Hepatocyte (in vitro differentiated cells): Measurements from ENCODE around the gene IGF2BP1. TPM values are rescaled to one million over a fixed set of nuclear protein-coding genes. Genes with fewer than 3 reads are reported as not detected.
A peak's percentile ranks its signal among the peaks of the same experiment; 100 is the strongest.

ENCODE experiments used
- DNase-seq: peaks from one replicate; pipeline ENCODE4 v3.0.0-alpha.2; 2016; ENCODE audit warnings: low spot score
- H2AFZ ChIP-seq: fragments of 200-600 bp; sonication (generic); 2 replicates; pipeline ENCODE4 v1.6.0; 2016; ENCODE audit warnings: antibody characterized with exemption, mild to moderate bottlenecking
- H3K27ac ChIP-seq: fragments of 200-600 bp; sonication (generic); 2 replicates; pipeline ENCODE4 v1.5.1; 2016; ENCODE audit warnings: mild to moderate bottlenecking
- H3K27me3 ChIP-seq: fragments of 200-600 bp; sonication (generic); 2 replicates; pipeline ENCODE4 v1.6.1; 2016
- H3K36me3 ChIP-seq: fragments of 200-600 bp; sonication (generic); replicated peaks from 2 replicates; pipeline ENCODE4 v1.5.1; 2016; ENCODE audit warnings: low read depth; ENCODE audit not compliant: insufficient read depth
- H3K4me1 ChIP-seq: fragments of 200-600 bp; sonication (generic); 2 replicates; pipeline ENCODE4 v1.5.1; 2016; ENCODE audit warnings: mild to moderate bottlenecking, moderate library complexity; ENCODE audit not compliant: insufficient read depth
- H3K4me2 ChIP-seq: fragments of 200-600 bp; sonication (generic); 2 replicates; pipeline ENCODE4 v1.6.0; 2016
- H3K4me3 ChIP-seq: fragments of 200-600 bp; sonication (generic); 2 replicates; pipeline ENCODE4 v1.5.1; 2016; ENCODE audit warnings: mild to moderate bottlenecking
- H3K79me2 ChIP-seq: fragments of 200-600 bp; sonication (generic); 2 replicates; pipeline ENCODE4 v1.6.0; 2017; ENCODE audit warnings: mild to moderate bottlenecking
- H3K9me2 ChIP-seq: fragments of 200-600 bp; sonication (generic); replicated peaks from 2 replicates; pipeline ENCODE4 v1.6.0; 2017; ENCODE audit warnings: mild to moderate bottlenecking; ENCODE audit not compliant: insufficient read depth
- H3K9me3 ChIP-seq: fragments of 200-600 bp; sonication (generic); 2 replicates; pipeline ENCODE4 v1.5.1; 2016; ENCODE audit warnings: low read depth, mild to moderate bottlenecking
- H4K20me1 ChIP-seq: fragments of 200-600 bp; sonication (generic); 2 replicates; pipeline ENCODE4 v1.6.0; 2016; ENCODE audit warnings: mild to moderate bottlenecking; ENCODE audit not compliant: insufficient read depth, poor library complexity, severe bottlenecking
- EZH2 ChIP-seq: fragments of 200-600 bp; sonication (generic); IDR thresholded peaks from 2 replicates; pipeline ENCODE4 v1.6.1; 2016; ENCODE audit warnings: antibody characterized with exemption, mild to moderate bottlenecking, borderline replicate concordance
- EZH2phosphoT487 ChIP-seq: fragments of 200-600 bp; sonication (generic); IDR thresholded peaks from one replicate; pipeline ENCODE4 v1.6.1; 2018; ENCODE audit warnings: antibody characterized with exemption, mild to moderate bottlenecking, low read depth, moderate library complexity; ENCODE audit not compliant: unreplicated experiment, severe bottlenecking
- WGBS: methylation state at CpG from one replicate; pipeline ENCODE4 v1.1.6; 2016; ENCODE audit warnings: low lambda C conversion rate; ENCODE audit errors: missing lambda C conversion rate; 5-methylcytosine and 5-hydroxymethylcytosine counted together
- polyA plus RNA-seq: library from polyadenylated mRNA; unstranded; fragments of >200 nt; fragmentation: Nextera tagmentation; extraction: Ambion mirVana; gene quantifications from 2 replicates; pipeline ENCODE4 v1.2.1, GENCODE V29; 2016
- total RNA-seq: library from RNA; depleted of rRNA; stranded (reverse); fragments of >200 nt; gene quantifications from 2 replicates; pipeline ENCODE4 v1.2.3, GENCODE V29; 2014
- TF ChIP-seq, protein P1 (sequence below): fragments of 200-600 bp; sonication (generic); IDR thresholded peaks from 2 replicates; pipeline ENCODE4 v1.5.1; 2016; ENCODE audit warnings: antibody characterized with exemption, mild to moderate bottlenecking; ENCODE audit not compliant: poor library complexity

IGF2BP1 gene
- total and polyA plus RNA-seq, 2 experiments from 2014 or later: 40.7 to 50.0 TPM

DNA sequence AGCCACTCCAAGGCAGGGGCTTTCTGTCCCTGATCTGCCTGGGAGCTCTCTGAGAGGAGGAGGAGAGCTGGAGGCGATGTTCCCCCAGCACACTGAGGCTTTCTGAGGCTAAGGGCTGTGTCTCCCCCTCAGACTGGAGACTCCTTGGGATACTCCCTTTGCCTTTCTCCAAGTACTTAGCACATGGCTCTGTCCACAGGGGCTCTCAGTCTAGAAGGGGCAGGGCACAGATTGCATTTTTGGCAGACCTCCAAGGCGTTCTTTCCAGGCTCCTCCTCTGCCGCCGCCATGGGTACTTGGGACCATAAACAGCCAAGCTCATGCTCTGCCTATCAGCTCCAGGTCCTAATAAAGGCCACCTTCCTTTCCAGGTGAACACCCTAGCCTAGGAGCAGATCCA is 27.0 kb upstream of the IGF2BP1 start:
- peak; percentile 53 for DNase-seq

DNA sequence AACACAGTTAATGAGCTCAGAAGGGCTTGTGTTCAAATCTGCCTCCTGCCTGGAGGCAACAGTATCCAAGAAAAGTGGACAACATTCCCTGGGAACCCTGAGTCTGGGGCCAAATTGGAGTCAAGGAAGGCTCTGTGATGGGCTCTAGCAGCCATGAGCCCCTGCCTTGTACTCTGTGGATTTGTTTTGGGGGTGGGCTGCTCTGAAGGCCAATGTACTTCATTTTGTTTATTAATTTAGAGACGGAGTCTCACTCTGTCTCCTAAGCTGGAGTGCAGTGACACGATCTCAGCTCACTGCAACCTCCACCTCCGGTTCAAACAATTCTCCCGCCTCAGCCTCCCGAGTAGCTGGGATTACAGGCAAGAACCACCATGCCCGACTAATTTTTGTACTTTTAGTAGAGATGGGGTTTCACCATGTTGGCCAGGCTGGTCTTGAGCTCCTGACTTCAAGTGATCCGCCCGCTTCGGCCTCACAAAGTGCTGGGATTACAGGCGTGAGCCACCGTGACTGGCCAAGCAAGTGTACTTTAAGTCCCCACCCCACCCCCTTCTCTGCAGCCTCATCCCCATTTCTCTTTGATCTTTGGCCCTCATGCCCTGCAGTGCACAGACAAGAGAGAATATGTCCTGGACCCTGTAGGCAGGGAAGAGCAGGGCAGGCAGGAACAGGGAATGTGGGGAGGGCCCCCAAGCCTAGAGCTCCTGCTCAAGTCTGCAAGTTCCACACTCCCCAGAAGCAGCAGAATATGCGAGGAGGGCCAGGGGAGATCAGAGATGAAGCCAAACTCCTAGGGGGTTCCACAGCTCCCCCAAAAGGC is 26.1 kb upstream of the IGF2BP1 start:
- H3K9me3 ChIP-seq: no peaks in the 10 kb centered on the region
- H3K9me2 ChIP-seq: no peaks in the 10 kb centered on the region
- no peaks in the 10 kb centered on the region for H3K36me3 ChIP-seq
- H3K4me2 ChIP-seq: peak overlapping the region; percentile 43
- no peak overlapping the region for H2AFZ ChIP-seq
- WGBS: 59% methylated on average over 12 of the region's 12 CpGs
- H4K20me1 ChIP-seq: no peaks in the 10 kb centered on the region
- H3K27me3 ChIP-seq: no peaks in the 10 kb centered on the region
- TF ChIP-seq, protein P1, sequence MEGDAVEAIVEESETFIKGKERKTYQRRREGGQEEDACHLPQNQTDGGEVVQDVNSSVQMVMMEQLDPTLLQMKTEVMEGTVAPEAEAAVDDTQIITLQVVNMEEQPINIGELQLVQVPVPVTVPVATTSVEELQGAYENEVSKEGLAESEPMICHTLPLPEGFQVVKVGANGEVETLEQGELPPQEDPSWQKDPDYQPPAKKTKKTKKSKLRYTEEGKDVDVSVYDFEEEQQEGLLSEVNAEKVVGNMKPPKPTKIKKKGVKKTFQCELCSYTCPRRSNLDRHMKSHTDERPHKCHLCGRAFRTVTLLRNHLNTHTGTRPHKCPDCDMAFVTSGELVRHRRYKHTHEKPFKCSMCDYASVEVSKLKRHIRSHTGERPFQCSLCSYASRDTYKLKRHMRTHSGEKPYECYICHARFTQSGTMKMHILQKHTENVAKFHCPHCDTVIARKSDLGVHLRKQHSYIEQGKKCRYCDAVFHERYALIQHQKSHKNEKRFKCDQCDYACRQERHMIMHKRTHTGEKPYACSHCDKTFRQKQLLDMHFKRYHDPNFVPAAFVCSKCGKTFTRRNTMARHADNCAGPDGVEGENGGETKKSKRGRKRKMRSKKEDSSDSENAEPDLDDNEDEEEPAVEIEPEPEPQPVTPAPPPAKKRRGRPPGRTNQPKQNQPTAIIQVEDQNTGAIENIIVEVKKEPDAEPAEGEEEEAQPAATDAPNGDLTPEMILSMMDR: no peak
- TF ChIP-seq EZH2phosphoT487 (no peak), EZH2 (no peak)
- H3K4me1 ChIP-seq: peaks cover 22% of the 10 kb centered on the region
- no peak overlapping the region for H3K4me3 ChIP-seq
- H3K27ac ChIP-seq: peak overlapping the region; percentile 86
- DNase-seq: peak; percentile 38
- H3K79me2 ChIP-seq: no peaks in the 10 kb centered on the region

More for the DNA sequence above, 27.0 kb upstream of the IGF2BP1 start:
- no peaks in the 10 kb centered on the region for H3K79me2 ChIP-seq
- no peak overlapping the region for H2AFZ ChIP-seq
- no peak overlapping the region for H3K4me3 ChIP-seq
- H3K36me3 ChIP-seq: no peaks in the 10 kb centered on the region
- H3K4me1 ChIP-seq: peaks cover 22% of the 10 kb centered on the region
- no peaks in the 10 kb centered on the region for H3K27me3 ChIP-seq
- H3K27ac ChIP-seq: no peak overlapping the region
- H3K4me2 ChIP-seq: no peak overlapping the region
- no peak for TF ChIP-seq EZH2
- TF ChIP-seq, protein P1: no peak
- no peak for TF ChIP-seq EZH2phosphoT487
- no peaks in the 10 kb centered on the region for H3K9me3 ChIP-seq
- H4K20me1 ChIP-seq: no peaks in the 10 kb centered on the region
- H3K9me2 ChIP-seq: no peaks in the 10 kb centered on the region
- WGBS: 60% methylated on average over 4 of the region's 4 CpGs

DNA sequence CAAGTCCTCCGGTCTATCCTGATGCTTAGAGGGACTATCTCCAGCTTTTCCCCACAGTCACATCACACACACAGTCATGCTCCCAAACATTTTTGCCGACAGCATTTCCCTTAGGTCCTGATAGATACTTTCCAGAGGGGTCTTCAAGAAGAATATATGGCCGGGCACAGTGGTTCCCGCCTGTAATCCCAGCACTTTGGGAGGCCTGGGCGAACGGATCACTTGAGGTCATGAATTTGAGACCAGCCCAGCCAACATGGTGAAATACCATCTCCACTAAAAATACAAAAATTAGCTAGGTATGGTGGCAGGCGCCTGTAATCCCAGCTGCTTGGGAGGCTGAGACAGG is 24.5 kb upstream of the IGF2BP1 start:
- Histone ChIP-seq H4K20me1 (no peaks in the 10 kb centered on the region), H3K9me3 (no peaks in the 10 kb centered on the region), H3K4me1 (peaks cover 22% of the 10 kb centered on the region), H2AFZ (no peak overlapping the region), H3K36me3 (no peaks in the 10 kb centered on the region), H3K9me2 (no peaks in the 10 kb centered on the region), H3K4me3 (no peak overlapping the region), H3K27me3 (no peaks in the 10 kb centered on the region), H3K79me2 (no peaks in the 10 kb centered on the region), H3K27ac (peak overlapping the region; percentile 84), H3K4me2 (peak overlapping the region; percentile 38)
- TF ChIP-seq, protein P1: no peak
- TF ChIP-seq EZH2 (no peak), EZH2phosphoT487 (no peak)
- no peak for DNase-seq
- WGBS: 68% methylated on average over 7 of the region's 7 CpGs
